ENCODE measurements around the gene SLC31A1.
"Not testable (repeated sequence)": the region's sequence is repeated elsewhere in the genome, so short reads cannot be mapped to it uniquely, and the experiment has no call there.

Gene SLC31A1

GRCh38 chr9:113245894-113246293 lies 24.6 kb downstream of the SLC31A1 start:
- H3K27me3 ChIP-seq (ENCODE audit: control insufficient read depth, insufficient read depth, low read length) = no peaks in the 10 kb centered on the region
- no peak overlapping the region for H3K4me2 ChIP-seq (ENCODE audit: low read length)
- H3K36me3 ChIP-seq (ENCODE audit: insufficient read depth, low read length) = no peaks in the 10 kb centered on the region
- H3K9me3 ChIP-seq (replicated peaks; ENCODE audit: low read length) = no peaks in the 10 kb centered on the region
- H3K9ac ChIP-seq (ENCODE audit: low read depth, low read length) = no peak overlapping the region
- no peaks in the 10 kb centered on the region for H3K4me1 ChIP-seq (ENCODE audit: control insufficient read depth, insufficient read depth, low read length)
- H3K4me3 ChIP-seq (ENCODE audit: low read length) = no peak overlapping the region

- no peaks in the 10 kb centered on the region for H3K36me3 ChIP-seq (ENCODE audit: insufficient read depth, low read length)
- no peaks in the 10 kb centered on the region for H3K4me1 ChIP-seq (ENCODE audit: control insufficient read depth, insufficient read depth, low read length)
- no peak overlapping the region for H3K4me2 ChIP-seq (ENCODE audit: low read length)
Observed at GRCh38 chr9:113246928-113247327, 25.6 kb downstream of the SLC31A1 start.

GRCh38 chr9:113247640-113248039 lies 26.3 kb downstream of the SLC31A1 start:
- H3K27me3 ChIP-seq (ENCODE audit: control insufficient read depth, insufficient read depth, low read length) = no peaks in the 10 kb centered on the region
- no peaks in the 10 kb centered on the region for H3K36me3 ChIP-seq (ENCODE audit: insufficient read depth, low read length)
- H3K4me1 ChIP-seq (ENCODE audit: control insufficient read depth, insufficient read depth, low read length) = no peaks in the 10 kb centered on the region
- no peaks in the 10 kb centered on the region for H3K9me3 ChIP-seq (replicated peaks; ENCODE audit: low read length)
- H3K4me3 ChIP-seq (ENCODE audit: low read length) = no peak overlapping the region
- no peak overlapping the region for H3K9ac ChIP-seq (ENCODE audit: low read depth, low read length)
- H3K4me2 ChIP-seq (ENCODE audit: low read length) = no peak overlapping the region

More at GRCh38 chr9:113246928-113247327, 25.6 kb downstream of the SLC31A1 start:
- no peaks in the 10 kb centered on the region for H3K9me3 ChIP-seq (replicated peaks; ENCODE audit: low read length)
- H3K4me3 ChIP-seq (ENCODE audit: low read length) = no peak overlapping the region
- H3K27me3 ChIP-seq (ENCODE audit: control insufficient read depth, insufficient read depth, low read length) = no peaks in the 10 kb centered on the region
- no peak overlapping the region for H3K9ac ChIP-seq (ENCODE audit: low read depth, low read length)

- not testable (repeated sequence) for H3K4me1 ChIP-seq (ENCODE audit: control insufficient read depth, insufficient read depth, low read length); H3K4me2 ChIP-seq (ENCODE audit: low read length)
Observed at GRCh38 chr9:113249661-113250060, 28.3 kb downstream of the SLC31A1 start.

GRCh38 chr9:113250807-113251206 lies 29.5 kb downstream of the SLC31A1 start:
- Histone ChIP-seq H3K4me3 (ENCODE audit: low read length) (no peak overlapping the region), H3K4me1 (ENCODE audit: control insufficient read depth, insufficient read depth, low read length) (no peaks in the 10 kb centered on the region)

More at GRCh38 chr9:113249661-113250060, 28.3 kb downstream of the SLC31A1 start:
- not testable (repeated sequence) for H3K27me3 ChIP-seq (ENCODE audit: control insufficient read depth, insufficient read depth, low read length); H3K36me3 ChIP-seq (ENCODE audit: insufficient read depth, low read length); H3K9ac ChIP-seq (ENCODE audit: low read depth, low read length); H3K4me3 ChIP-seq (ENCODE audit: low read length); H3K9me3 ChIP-seq (replicated peaks; ENCODE audit: low read length)

GRCh38 chr9:113254991-113255390 lies 33.6 kb downstream of the SLC31A1 start:
- Histone ChIP-seq H3K4me2 (ENCODE audit: low read length) (no peak overlapping the region), H3K27me3 (ENCODE audit: control insufficient read depth, insufficient read depth, low read length) (no peaks in the 10 kb centered on the region), H3K36me3 (ENCODE audit: insufficient read depth, low read length) (peaks cover 18% of the 10 kb centered on the region), H3K9me3 (replicated peaks; ENCODE audit: low read length) (no peaks in the 10 kb centered on the region), H3K4me1 (ENCODE audit: control insufficient read depth, insufficient read depth, low read length) (no peaks in the 10 kb centered on the region), H3K9ac (ENCODE audit: low read depth, low read length) (no peak overlapping the region), H3K4me3 (ENCODE audit: low read length) (no peak overlapping the region)

More at GRCh38 chr9:113250807-113251206, 29.5 kb downstream of the SLC31A1 start:
- Histone ChIP-seq H3K4me2 (ENCODE audit: low read length) (no peak overlapping the region), H3K36me3 (ENCODE audit: insufficient read depth, low read length) (no peaks in the 10 kb centered on the region), H3K9ac (ENCODE audit: low read depth, low read length) (no peak overlapping the region), H3K9me3 (replicated peaks; ENCODE audit: low read length) (no peaks in the 10 kb centered on the region), H3K27me3 (ENCODE audit: control insufficient read depth, insufficient read depth, low read length) (no peaks in the 10 kb centered on the region)

- Histone ChIP-seq H3K4me1 (ENCODE audit: control insufficient read depth, insufficient read depth, low read length) (no peaks in the 10 kb centered on the region), H3K9ac (ENCODE audit: low read depth, low read length) (no peak overlapping the region), H3K36me3 (ENCODE audit: insufficient read depth, low read length) (peaks cover 22% of the 10 kb centered on the region), H3K27me3 (ENCODE audit: control insufficient read depth, insufficient read depth, low read length) (no peaks in the 10 kb centered on the region), H3K4me2 (ENCODE audit: low read length) (no peak overlapping the region), H3K9me3 (replicated peaks; ENCODE audit: low read length) (no peaks in the 10 kb centered on the region), H3K4me3 (ENCODE audit: low read length) (no peak overlapping the region)
Observed at GRCh38 chr9:113255438-113255837, 34.1 kb downstream of the SLC31A1 start.

GRCh38 chr9:113257863-113258262 lies 36.5 kb downstream of the SLC31A1 start:
- peaks cover 23% of the 10 kb centered on the region for H3K36me3 ChIP-seq (ENCODE audit: insufficient read depth, low read length)
- H3K9ac ChIP-seq (ENCODE audit: low read depth, low read length) = no peak overlapping the region
- H3K27me3 ChIP-seq (ENCODE audit: control insufficient read depth, insufficient read depth, low read length) = no peaks in the 10 kb centered on the region
- no peak overlapping the region for H3K4me2 ChIP-seq (ENCODE audit: low read length)
- no peaks in the 10 kb centered on the region for H3K4me1 ChIP-seq (ENCODE audit: control insufficient read depth, insufficient read depth, low read length)
- H3K4me3 ChIP-seq (ENCODE audit: low read length) = no peak overlapping the region
- no peaks in the 10 kb centered on the region for H3K9me3 ChIP-seq (replicated peaks; ENCODE audit: low read length)

- H3K36me3 ChIP-seq (ENCODE audit: insufficient read depth, low read length) = peaks cover 24% of the 10 kb centered on the region
- H3K9ac ChIP-seq (ENCODE audit: low read depth, low read length) = no peak overlapping the region
- H3K27me3 ChIP-seq (ENCODE audit: control insufficient read depth, insufficient read depth, low read length) = no peaks in the 10 kb centered on the region
- no peak overlapping the region for H3K4me2 ChIP-seq (ENCODE audit: low read length)
- H3K4me3 ChIP-seq (ENCODE audit: low read length) = no peak overlapping the region
- H3K4me1 ChIP-seq (ENCODE audit: control insufficient read depth, insufficient read depth, low read length) = no peaks in the 10 kb centered on the region
- no peaks in the 10 kb centered on the region for H3K9me3 ChIP-seq (replicated peaks; ENCODE audit: low read length)
Observed at GRCh38 chr9:113258282-113258681, 36.9 kb downstream of the SLC31A1 start.

GRCh38 chr9:113261917-113262671 lies 40.8 kb downstream of the SLC31A1 start:
- H3K4me3 ChIP-seq (ENCODE audit: low read length) = no peak overlapping the region
- H3K36me3 ChIP-seq (ENCODE audit: insufficient read depth, low read length) = peaks cover 31% of the 10 kb centered on the region
- no peak overlapping the region for H3K9ac ChIP-seq (ENCODE audit: low read depth, low read length)
- no peak overlapping the region for H3K4me2 ChIP-seq (ENCODE audit: low read length)
- no peaks in the 10 kb centered on the region for H3K9me3 ChIP-seq (replicated peaks; ENCODE audit: low read length)
- no peaks in the 10 kb centered on the region for H3K27me3 ChIP-seq (ENCODE audit: control insufficient read depth, insufficient read depth, low read length)
- H3K4me1 ChIP-seq (ENCODE audit: control insufficient read depth, insufficient read depth, low read length) = no peaks in the 10 kb centered on the region

- Histone ChIP-seq H3K27me3 (ENCODE audit: control insufficient read depth, insufficient read depth, low read length) (no peaks in the 10 kb centered on the region), H3K9ac (ENCODE audit: low read depth, low read length) (no peak overlapping the region), H3K4me1 (ENCODE audit: control insufficient read depth, insufficient read depth, low read length) (no peaks in the 10 kb centered on the region), H3K4me3 (ENCODE audit: low read length) (no peak overlapping the region), H3K9me3 (replicated peaks; ENCODE audit: low read length) (no peaks in the 10 kb centered on the region), H3K4me2 (ENCODE audit: low read length) (no peak overlapping the region), H3K36me3 (ENCODE audit: insufficient read depth, low read length) (peaks cover 36% of the 10 kb centered on the region)
Observed at GRCh38 chr9:113266174-113266573, 44.8 kb downstream of the SLC31A1 start.

- H3K4me1 ChIP-seq (ENCODE audit: control insufficient read depth, insufficient read depth, low read length) = no peaks in the 10 kb centered on the region
- H3K4me3 ChIP-seq (ENCODE audit: low read length) = no peak overlapping the region
- H3K4me2 ChIP-seq (ENCODE audit: low read length) = no peak overlapping the region
- no peaks in the 10 kb centered on the region for H3K27me3 ChIP-seq (ENCODE audit: control insufficient read depth, insufficient read depth, low read length)
- H3K36me3 ChIP-seq (ENCODE audit: insufficient read depth, low read length) = peaks cover 52% of the 10 kb centered on the region
- no peaks in the 10 kb centered on the region for H3K9me3 ChIP-seq (replicated peaks; ENCODE audit: low read length)
- H3K9ac ChIP-seq (ENCODE audit: low read depth, low read length) = no peak overlapping the region
Observed at GRCh38 chr9:113267911-113268566, 46.7 kb downstream of the SLC31A1 start.
